ENCODE data around the gene TPO.
A peak's percentile ranks its signal among the peaks of the same experiment; 100 is the strongest.
"Not testable (repeated sequence)": the region's sequence is repeated elsewhere in the genome, so short reads cannot be mapped to it uniquely, and the experiment has no call there.

TPO gene

DNA sequence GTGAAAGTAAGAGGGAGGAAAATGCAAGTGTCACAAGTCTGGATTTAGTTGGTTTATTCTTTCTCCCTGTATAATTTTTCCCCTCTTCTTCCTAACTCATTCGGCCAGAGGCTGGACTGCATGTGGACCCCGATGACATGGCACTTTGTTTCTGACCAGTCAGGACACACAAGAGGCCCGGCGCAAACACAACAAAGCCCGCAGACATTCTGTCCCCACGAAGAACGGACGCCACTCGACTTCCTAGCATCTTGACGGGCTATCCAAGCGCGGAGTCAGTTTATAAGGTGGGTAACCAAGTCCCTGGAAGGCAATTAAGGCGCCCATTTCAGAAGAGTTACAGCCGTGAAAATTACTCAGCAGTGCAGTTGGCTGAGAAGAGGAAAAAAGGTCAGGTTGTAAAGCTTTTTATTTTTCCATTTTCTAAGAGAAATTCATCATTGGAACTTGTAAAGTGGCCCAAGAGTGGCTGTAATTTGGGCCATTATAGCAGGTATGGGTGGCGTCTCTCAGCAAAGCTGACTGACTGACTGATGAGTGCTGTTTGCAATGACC, at the start of gene TPO:
TPO (plus strand) TSS at position 308 of the 555 bp plus-strand sequence. CDS start 946 bp downstream, outside the sequence.
- no peak for DNase-seq

GRCh38 chr2:1366546-1367134, 46.6 kb upstream of the TPO start:
- peak; percentile 55 to 69 for DNase-seq

DNA sequence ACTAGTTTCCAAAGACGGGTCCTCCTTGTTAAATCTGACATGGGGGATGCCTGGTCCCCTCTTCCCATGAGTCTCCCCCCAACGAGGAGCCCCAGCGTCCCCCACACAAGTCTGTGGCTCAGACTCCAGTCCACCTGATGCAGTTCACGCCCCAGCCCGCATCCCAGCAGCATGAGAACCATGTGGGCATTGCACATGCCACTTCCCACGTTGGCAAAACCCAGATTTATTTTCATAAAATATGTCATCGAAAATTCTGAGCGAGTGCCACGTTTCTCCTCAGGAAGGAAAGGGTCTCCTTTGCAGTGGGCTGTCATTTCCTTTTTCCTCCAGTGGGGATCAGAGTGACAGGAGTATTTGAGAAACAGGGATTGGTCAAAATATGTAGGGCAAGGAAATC, 45.7 kb upstream of the TPO start:
- DNase-seq: no peak

DNA sequence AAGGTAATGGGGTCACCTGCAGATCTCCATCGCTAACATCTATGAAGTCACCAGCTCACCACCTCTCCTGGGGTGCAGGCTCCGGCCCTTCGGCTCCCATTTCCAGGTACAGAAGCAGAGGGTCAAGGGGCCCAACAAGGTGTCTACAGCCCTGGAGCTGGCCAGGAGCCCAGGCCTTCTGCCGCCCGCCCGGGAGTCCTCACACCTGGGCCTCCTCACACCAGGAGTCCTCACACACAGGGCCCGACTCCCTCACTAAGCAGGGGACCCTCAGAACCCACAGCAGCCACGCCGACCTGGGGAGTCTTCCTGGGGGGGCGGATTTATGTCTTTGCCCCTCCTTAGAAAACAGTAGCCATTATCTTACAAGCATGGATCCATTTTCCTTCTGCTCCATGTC, 43.4 kb upstream of the TPO start:
- DNase-seq: no peak

DNA sequence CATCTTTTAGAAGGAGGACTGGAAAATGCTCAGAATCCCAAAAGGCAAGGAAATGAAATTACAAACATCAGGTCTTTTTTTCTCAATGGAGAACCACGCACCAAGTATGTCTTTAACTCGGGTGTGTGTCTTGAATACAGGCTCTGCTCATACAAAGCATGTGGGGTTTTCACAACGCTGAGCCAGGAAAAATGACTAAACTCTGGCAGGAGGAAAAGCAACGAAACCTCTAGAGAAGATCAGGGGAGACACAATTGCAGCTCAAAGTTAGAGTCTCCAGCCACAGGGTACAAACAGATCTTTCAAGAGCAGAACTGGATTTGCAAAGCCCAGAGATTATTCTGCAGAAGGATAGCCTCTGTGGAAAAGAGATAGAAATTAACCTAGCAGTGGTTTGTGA, 42.8 kb upstream of the TPO start:
- no peak for DNase-seq

DNA sequence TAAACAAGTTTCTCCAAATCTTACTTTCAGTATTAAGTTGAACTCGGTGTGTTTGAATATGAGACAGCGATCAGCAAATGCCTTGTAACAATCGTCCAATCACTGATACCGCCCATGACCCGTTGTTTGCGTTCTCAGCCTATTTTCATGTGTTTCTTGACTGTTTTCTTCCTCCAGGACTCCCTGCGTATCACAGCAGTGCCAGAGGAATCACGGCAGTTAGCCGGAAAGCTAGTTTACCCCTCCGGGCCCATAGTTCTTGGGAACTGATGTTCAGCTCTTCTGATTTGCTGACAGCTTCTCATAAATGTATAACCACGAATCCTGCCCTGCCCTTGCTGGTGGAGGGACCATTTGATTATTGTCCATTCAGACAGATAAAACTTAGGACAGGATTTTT, 42.2 kb upstream of the TPO start:
- no peak for DNase-seq

GRCh38 chr2:1373830-1374229, 39.4 kb upstream of the TPO start:
- DNase-seq: no peak

GRCh38 chr2:1374287-1374686, 39.0 kb upstream of the TPO start:
- no peak for DNase-seq

DNA sequence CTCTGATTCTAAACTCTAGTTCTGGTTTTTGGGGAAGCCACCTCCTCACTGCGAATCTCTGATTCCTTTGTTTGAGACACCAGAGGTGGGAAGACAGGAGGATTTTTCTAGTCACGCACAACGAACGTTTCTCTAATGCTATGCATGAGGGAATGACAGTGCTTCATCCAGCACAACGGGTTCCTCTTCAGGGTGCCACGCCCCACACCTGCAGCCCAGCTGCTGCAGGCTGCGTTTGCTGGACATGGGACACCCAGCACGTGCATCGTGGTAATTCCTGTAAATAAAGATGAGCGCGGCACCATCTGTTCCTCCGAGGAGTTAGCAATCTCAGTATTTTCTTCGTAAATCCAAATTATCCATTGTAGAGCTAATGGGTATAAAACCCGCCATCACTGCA, 37.5 kb upstream of the TPO start:
- no peak for DNase-seq

DNA sequence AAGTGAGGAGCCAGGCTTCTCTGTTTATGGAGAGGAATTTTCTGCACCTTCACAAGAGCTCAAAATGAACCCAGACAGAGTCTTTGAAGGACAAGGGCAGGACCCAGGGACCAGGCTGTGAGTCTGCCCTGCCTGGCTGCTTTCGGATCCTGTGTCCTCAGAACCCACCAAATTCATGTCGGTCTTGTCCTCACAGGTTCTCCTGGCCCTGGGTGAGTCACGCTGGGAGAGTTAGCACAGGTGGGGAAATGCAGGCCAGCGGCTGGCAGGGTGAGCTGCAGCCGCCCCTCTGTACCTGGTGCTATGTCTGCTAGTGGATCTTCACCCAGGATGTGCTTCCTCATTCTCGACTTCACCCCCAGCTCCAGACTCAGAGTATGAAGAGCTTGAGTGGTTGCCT, 35.8 kb upstream of the TPO start:
- DNase-seq: no peak

DNA sequence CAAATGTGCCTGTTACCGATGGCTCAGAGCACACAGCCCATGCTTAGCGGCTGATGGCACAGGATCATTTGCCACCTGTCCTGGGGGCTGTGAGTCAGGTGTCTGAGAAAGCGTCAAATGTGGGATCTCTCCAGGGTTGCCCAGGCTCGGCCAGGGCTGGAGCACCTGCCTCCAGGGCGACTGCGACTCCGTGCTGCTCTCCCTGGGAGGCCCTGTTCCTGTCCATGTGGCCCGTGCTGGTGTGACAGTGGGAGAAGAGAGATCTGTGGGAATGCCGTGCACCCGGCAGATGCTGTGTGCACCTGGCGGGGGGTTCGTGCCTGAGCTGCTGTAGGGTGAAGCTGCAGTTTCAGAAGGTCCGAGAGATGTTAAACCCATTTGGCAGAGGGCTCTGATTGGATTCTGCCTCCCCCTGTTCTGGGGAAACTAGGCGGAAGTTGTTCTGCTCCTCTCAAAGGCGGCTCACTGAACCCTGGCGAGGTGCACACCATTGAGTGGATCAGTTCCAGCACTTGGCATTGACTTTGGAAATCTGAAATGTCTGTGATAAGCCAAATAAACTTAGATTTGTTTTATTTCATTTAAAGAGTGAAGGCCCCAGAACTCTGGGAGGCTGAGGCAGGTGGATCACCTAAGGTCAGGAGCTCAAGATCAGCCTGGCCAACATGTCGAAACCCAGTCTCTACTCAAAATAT, 34.7 kb upstream of the TPO start:
- no peak for DNase-seq

GRCh38 chr2:1381644-1382043, 31.6 kb upstream of the TPO start:
- DNase-seq: no peak

- not testable (repeated sequence) for DNase-seq
Measured at GRCh38 chr2:1387954-1388725, 25.1 kb upstream of the TPO start.

- not testable (repeated sequence) for DNase-seq
Measured at GRCh38 chr2:1390118-1390517, 23.1 kb upstream of the TPO start.

DNA sequence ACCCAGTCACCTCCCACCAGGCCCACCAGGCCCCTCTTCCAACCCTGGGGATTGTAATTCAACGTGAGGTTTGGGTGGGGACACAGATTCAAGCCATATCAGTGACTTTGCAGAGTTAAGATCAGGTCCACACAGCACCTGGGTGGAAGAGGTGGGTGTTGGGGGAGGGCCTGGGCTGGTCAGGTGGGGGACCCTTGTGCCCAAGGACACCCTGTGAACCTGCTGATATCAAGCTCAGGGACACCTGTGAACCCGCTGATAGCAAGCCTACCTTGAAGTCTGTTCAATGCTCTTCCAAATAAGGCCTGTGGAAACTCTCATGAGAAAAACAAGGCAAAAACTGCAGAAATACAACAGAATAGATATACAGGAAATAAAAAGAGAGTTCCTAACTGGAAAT, 19.9 kb upstream of the TPO start:
- DNase-seq: no peak

- DNase-seq: no peak
Measured at GRCh38 chr2:1394709-1395408, 18.4 kb upstream of the TPO start.

DNA sequence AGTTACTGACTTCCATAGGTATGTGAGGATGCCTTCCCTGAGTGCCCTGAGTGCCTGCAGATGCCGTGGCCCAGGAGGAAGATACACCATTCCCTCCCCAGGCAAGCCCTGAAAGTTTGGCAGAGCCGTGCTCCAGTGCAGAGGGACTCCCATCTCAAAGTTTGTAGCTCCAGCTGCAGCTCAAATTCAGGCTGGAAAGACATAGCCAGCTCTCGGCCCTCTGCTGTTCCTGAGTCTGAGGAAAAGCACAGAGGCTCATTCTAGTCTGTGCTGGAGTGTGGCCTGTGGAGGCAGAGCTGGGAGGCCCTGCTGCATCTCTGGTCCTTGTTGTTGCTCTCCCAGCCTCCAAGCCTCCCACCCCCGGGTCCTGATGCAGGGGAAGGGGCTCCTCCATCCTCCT, 15.9 kb upstream of the TPO start:
- DNase-seq: no peak

DNA sequence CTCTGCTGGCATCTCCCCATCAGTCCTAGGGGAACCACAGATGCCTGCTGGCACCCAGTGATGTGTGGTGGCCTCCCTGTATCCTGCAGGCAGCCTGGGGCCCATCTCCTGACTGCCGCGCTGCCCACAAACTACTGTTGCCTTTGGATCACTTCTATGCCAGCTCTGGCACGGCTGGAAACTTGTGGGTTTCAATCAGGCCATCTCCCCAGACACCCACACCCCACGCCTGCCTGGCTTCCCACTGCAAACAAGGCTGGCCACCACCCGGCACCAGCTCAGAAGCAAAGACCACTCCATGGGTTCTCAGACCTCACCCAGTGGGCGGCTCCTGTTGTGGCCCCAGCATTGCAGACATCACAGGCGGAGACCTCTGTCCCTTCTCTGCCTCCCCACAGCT, 15.1 kb upstream of the TPO start:
- no peak for DNase-seq

GRCh38 chr2:1400943-1401735, 12.1 kb upstream of the TPO start:
- DNase-seq: no peak

- no peak for DNase-seq
Measured at GRCh38 chr2:1402064-1402463, 11.2 kb upstream of the TPO start.

DNA sequence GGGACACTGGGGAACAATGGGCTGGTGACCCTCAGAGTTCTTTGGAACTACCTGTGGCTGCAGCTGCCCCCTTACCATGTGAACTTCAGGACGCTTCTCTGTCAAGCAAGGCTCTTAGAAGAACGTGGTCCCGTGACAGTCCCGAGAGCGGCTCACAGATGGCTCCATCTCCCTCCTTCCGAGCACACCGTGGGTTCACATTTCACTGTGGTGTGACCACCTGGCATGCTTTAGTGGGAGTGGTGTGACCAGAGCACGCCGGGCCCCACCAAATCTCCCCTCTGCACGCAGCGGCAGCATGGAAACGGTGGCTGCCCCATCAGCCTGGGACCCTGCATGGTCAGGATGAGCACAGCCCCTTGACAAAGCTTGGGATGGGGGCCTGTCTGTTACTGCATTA, 9.7 kb upstream of the TPO start:
- no peak for DNase-seq

- no peak for DNase-seq
Measured at GRCh38 chr2:1405124-1405523, 8.1 kb upstream of the TPO start.

Data from SHP77 (cell line).